GM23248 (cell line): ENCODE data around the gene SCYL2. TPM values are rescaled to one million over a fixed set of nuclear protein-coding genes. Genes with fewer than 3 reads are reported as not detected.
A peak's percentile ranks its signal among the peaks of the same experiment; 100 is the strongest.

Experiments
- DNase-seq: peaks from one replicate; pipeline ENCODE4 v3.0.0-alpha.2; 2015
- H2AFZ ChIP-seq: fragments of 200-600 bp; sonication (generic); 2 replicates; pipeline ENCODE4 v1.6.1; 2016; ENCODE audit warnings: antibody characterized with exemption
- H3F3A ChIP-seq: fragments of 200-600 bp; sonication (generic); 2 replicates; pipeline ENCODE4 v1.6.1; 2016; ENCODE audit warnings: mild to moderate bottlenecking, antibody characterized with exemption, mixed run types; ENCODE audit not compliant: insufficient read depth
- H3K27ac ChIP-seq: fragments of 200-600 bp; sonication (generic); 2 replicates; pipeline ENCODE4 v1.5.1; 2016; ENCODE audit warnings: mild to moderate bottlenecking
- H3K27me3 ChIP-seq: fragments of 200-600 bp; sonication (generic); replicated peaks from 2 replicates; pipeline ENCODE4 v1.6.1; 2016; ENCODE audit warnings: mild to moderate bottlenecking; ENCODE audit not compliant: insufficient read depth
- H3K36me3 ChIP-seq: fragments of 200-600 bp; sonication (generic); 2 replicates; pipeline ENCODE4 v1.6.1; 2016; ENCODE audit warnings: low read depth, mild to moderate bottlenecking
- H3K4me1 ChIP-seq: fragments of 200-600 bp; sonication (generic); 2 replicates; pipeline ENCODE4 v1.6.1; 2016; ENCODE audit warnings: mild to moderate bottlenecking; ENCODE audit not compliant: insufficient read depth
- H3K4me2 ChIP-seq: fragments of 200-600 bp; sonication (generic); one replicate; pipeline ENCODE4 v1.6.1; 2016; ENCODE audit warnings: mild to moderate bottlenecking; ENCODE audit not compliant: unreplicated experiment
- H3K4me3 ChIP-seq: fragments of 200-600 bp; sonication (generic); 2 replicates; pipeline ENCODE4 v1.5.1; 2016; ENCODE audit warnings: mild to moderate bottlenecking
- H3K79me2 ChIP-seq: fragments of 200-600 bp; sonication (generic); 2 replicates; pipeline ENCODE4 v1.6.1; 2016; ENCODE audit warnings: mild to moderate bottlenecking; ENCODE audit not compliant: insufficient read depth
- H3K9ac ChIP-seq: fragments of 200-600 bp; sonication (generic); 2 replicates; pipeline ENCODE4 v1.6.1; 2016; ENCODE audit warnings: mild to moderate bottlenecking
- H3K9me2 ChIP-seq: fragments of 200-600 bp; sonication (generic); 2 replicates; pipeline ENCODE4 v1.6.1; 2016; ENCODE audit warnings: mixed run types, mild to moderate bottlenecking, moderate library complexity; ENCODE audit not compliant: insufficient read depth
- H3K9me3 ChIP-seq: fragments of 200-600 bp; sonication (generic); one replicate; pipeline ENCODE4 v1.6.1; 2017; ENCODE audit warnings: low read depth
- H4K20me1 ChIP-seq: fragments of 200-600 bp; sonication (generic); 2 replicates; pipeline ENCODE4 v1.6.0; 2016; ENCODE audit not compliant: insufficient read depth
- EZH2 ChIP-seq: fragments of 200-600 bp; sonication (generic); IDR thresholded peaks from 2 replicates; pipeline ENCODE4 v1.6.1; 2018; ENCODE audit warnings: antibody characterized with exemption, mild to moderate bottlenecking; ENCODE audit not compliant: insufficient read depth, poor library complexity, severe bottlenecking
- EZH2phosphoT487 ChIP-seq: fragments of 200-600 bp; sonication (generic); IDR thresholded peaks from 2 replicates; pipeline ENCODE4 v1.6.1; 2018; ENCODE audit warnings: antibody characterized with exemption, moderate library complexity, mild to moderate bottlenecking, low read depth; ENCODE audit not compliant: insufficient read depth
- WGBS, 2 experiments: methylation state at CpG; one replicate each; pipeline ENCODE4 v1.1.6; 2015 to 2017; ENCODE audit warnings: low lambda C conversion rate in 2 of 2, low coverage in 1 of 2; ENCODE audit errors: missing lambda C conversion rate in 2 of 2; 5-methylcytosine and 5-hydroxymethylcytosine counted together
- in situ Hi-C: fragments of 300-500 bp; cut with MboI; formaldehyde crosslinking; loops from 2 replicates; pipeline ENCODE4 v1.15.0; 2020
- polyA plus RNA-seq: library from polyadenylated mRNA; unstranded; fragments of >200 nt; fragmentation: Nextera tagmentation; extraction: Ambion mirVana; gene quantifications from 2 replicates; pipeline ENCODE4 v1.2.1, GENCODE V29; 2016
- total RNA-seq: library from RNA; depleted of rRNA; stranded (reverse); fragments of >200 nt; shearing (Covaris generic); gene quantifications from 2 replicates; pipeline ENCODE4 v1.2.3, GENCODE V29; 2014

Gene SCYL2
- total and polyA plus RNA-seq, 2 experiments from 2014 or later, result 28.3 to 45.0 TPM

- Histone ChIP-seq H3K9me2 (no peaks in the 10 kb centered on the region), H3K4me3 (peak overlapping the region; percentile 65), H3K79me2 (no peaks in the 10 kb centered on the region), H3K4me2 (peak overlapping the region; percentile 85), H3K9me3 (no peaks in the 10 kb centered on the region), H3K27ac (peak overlapping the region; percentile 45), H3F3A (no peaks in the 10 kb centered on the region), H3K9ac (peak overlapping the region; percentile 51), H3K4me1 (peaks cover 6% of the 10 kb centered on the region), H3K27me3 (no peaks in the 10 kb centered on the region), H2AFZ (peak overlapping the region; percentile 80), H4K20me1 (no peaks in the 10 kb centered on the region), H3K36me3 (no peaks in the 10 kb centered on the region)
- WGBS, 2 experiments, result 14 to 16% methylated on average over 7 of the region's 7 CpGs
- in situ Hi-C loops, result no loop called here
- no peak for TF ChIP-seq EZH2
- no peak for TF ChIP-seq EZH2phosphoT487
- DNase-seq, result peak; percentile 76
Measured at GRCh38 chr12:100234591-100235304, 32.2 kb upstream of the SCYL2 start.

DNA sequence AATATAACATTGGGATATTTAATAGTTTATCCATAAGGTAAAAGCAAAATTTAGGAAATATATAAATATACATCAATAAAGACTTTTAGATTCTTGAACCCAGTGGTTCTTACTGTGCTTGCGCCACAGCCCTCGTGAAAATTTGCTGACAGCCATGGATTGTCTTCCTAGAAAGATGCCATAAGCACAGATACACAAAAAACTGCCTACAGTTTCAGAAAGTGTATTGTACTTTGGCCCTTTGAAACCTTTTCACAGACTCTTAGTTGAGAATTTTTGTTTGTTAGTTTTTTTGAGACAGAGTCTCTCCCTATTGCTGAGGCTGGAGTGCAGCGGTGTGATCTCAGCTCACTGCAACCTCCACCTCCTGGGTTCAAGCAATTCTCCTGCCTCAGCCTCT, 28.2 kb upstream of the SCYL2 start:
- Histone ChIP-seq H4K20me1 (no peaks in the 10 kb centered on the region), H3K4me3 (no peak overlapping the region), H3K9me2 (no peaks in the 10 kb centered on the region), H3K9me3 (no peaks in the 10 kb centered on the region), H2AFZ (no peak overlapping the region), H3K9ac (no peak overlapping the region), H3K36me3 (no peaks in the 10 kb centered on the region), H3F3A (no peaks in the 10 kb centered on the region), H3K27ac (no peak overlapping the region), H3K27me3 (no peaks in the 10 kb centered on the region), H3K79me2 (no peaks in the 10 kb centered on the region), H3K4me1 (peaks cover 6% of the 10 kb centered on the region), H3K4me2 (no peak overlapping the region)
- DNase-seq, result no peak
- 94 to 98% methylated on average over 3 of the region's 3 CpGs for WGBS, 2 experiments
- TF ChIP-seq EZH2 (no peak), EZH2phosphoT487 (no peak)
- in situ Hi-C loops, result no loop called here

GRCh38 chr12:100239589-100239988, 27.4 kb upstream of the SCYL2 start:
- Histone ChIP-seq H2AFZ (no peak overlapping the region), H3K27me3 (no peaks in the 10 kb centered on the region), H3K9ac (no peak overlapping the region), H3K4me2 (no peak overlapping the region), H4K20me1 (no peaks in the 10 kb centered on the region), H3K9me2 (no peaks in the 10 kb centered on the region), H3K4me3 (no peak overlapping the region), H3K4me1 (peaks cover under 1% of the 10 kb centered on the region; the same call in 1 of the 2 replicates), H3K9me3 (no peaks in the 10 kb centered on the region), H3K79me2 (no peaks in the 10 kb centered on the region), H3K36me3 (no peaks in the 10 kb centered on the region), H3F3A (no peaks in the 10 kb centered on the region), H3K27ac (no peak overlapping the region)
- DNase-seq, result no peak
- TF ChIP-seq EZH2phosphoT487 (no peak), EZH2 (no peak)
- in situ Hi-C loops, result no loop called here
- 92 to 94% methylated on average over 1 of the region's 1 CpG for WGBS, 2 experiments

DNA sequence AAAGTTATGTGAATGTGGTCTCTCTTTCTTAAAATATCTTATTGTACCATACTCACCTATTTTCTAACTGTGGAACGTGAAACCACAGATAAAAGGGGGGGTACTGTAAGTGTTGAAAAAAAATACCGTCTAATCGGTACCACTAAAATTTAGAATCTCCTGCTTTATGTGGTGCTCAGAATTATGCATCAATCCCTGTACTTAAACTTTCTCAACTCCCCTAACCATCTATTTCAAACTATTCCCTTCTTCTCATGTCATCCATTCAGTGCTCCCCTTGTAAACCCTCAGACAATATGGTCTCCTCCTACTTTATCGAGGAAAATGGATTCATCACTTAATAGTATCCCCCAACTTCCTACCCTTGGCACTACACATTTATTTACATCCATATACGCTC, 23.8 kb upstream of the SCYL2 start:
- Histone ChIP-seq H3K79me2 (no peaks in the 10 kb centered on the region), H3K9ac (no peak overlapping the region), H3K9me2 (no peaks in the 10 kb centered on the region), H3K27ac (no peak overlapping the region), H3K27me3 (no peaks in the 10 kb centered on the region), H3K4me2 (no peak overlapping the region), H3K4me1 (peaks cover under 1% of the 10 kb centered on the region; the same call in 1 of the 2 replicates), H3K4me3 (no peak overlapping the region), H3F3A (0 out of 2 replicates have a peak, but pooled peaks cover under 1% of the 10 kb centered on the region), H4K20me1 (no peaks in the 10 kb centered on the region), H3K36me3 (no peaks in the 10 kb centered on the region), H3K9me3 (no peaks in the 10 kb centered on the region), H2AFZ (no peak overlapping the region)
- no peak for DNase-seq
- TF ChIP-seq EZH2, result no peak
- no peak for TF ChIP-seq EZH2phosphoT487
- WGBS, 2 experiments, result 87 to 88% methylated on average over 5 of the region's 5 CpGs
- in situ Hi-C loops, result loop anchor here (10.0 kb wide), 1 partner anchor 312 kb away; no protein-coding TSS in a partner anchor
